ENCODE measurements around the gene USO1. TPM values are rescaled to one million over a fixed set of nuclear protein-coding genes. Genes with fewer than 3 reads are reported as not detected.

Gene USO1
- total and polyA plus RNA-seq, 2 of the 8 experiments (the other 6 are each of a cell fraction or from before 2014, with no cell fraction given): 57.3 to 198 TPM

DNA sequence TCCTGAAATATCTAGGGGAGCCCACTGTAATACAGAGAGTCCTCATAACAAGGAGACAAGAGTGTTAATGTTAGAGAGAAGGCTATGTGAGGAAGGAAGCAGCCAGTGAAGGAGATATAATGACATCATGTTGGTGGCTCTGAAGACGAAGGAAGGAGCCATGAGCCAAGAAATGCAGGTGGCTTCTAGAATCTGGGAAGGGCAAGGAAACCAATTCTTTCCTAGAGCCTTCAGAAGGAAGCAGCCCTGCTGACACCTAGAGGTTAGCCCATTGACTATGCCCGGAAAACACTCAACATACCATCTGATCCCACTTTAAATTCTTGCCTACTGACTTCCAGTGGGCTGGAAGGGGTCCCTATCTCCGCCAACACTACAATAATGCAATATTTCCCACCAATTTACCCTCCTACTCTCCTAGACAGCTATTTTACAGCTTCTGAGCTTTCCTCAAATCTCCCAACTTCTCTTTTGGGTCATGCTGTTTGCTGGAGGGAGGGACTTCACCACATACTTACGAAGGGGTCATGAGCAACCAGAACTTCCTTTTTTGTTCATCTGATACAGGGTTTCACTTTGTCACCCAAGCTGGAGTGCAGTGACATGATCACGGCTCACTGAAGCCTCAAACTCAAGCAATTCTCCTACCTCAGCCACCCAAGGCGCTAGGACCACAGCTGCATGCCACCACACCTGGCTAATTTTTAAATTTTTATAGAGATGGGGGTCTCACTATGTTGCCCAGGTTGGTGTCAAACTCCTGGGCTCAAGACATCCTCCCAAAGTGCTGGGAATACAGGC, 26.0 kb upstream of the USO1 start (continued):
- TF ChIP-seq CHD1 (IDR thresholded peaks at IDR 0.05; ENCODE audit: low read depth, low read length): no peak
